WERI-Rb-1 (cell line): ENCODE results near the gene ATOH7.
A peak's percentile ranks its signal among the peaks of the same experiment; 100 is the strongest.

ENCODE experiments used
- DNase-seq: peaks from one replicate; pipeline ENCODE4 v3.0.0-alpha.2; 2020
- H3K27ac ChIP-seq: fragments of 250-450 bp; sonication (Bioruptor Pico); 2 replicates; pipeline ENCODE4 v1.5.1; 2020; ENCODE audit warnings: mild to moderate bottlenecking, moderate library complexity
- H3K27me3 ChIP-seq: fragments of 250-450 bp; sonication (Bioruptor Pico); 2 replicates; pipeline ENCODE4 v1.5.1; 2021; ENCODE audit warnings: mild to moderate bottlenecking, low read depth, moderate library complexity; ENCODE audit not compliant: insufficient read depth, severe bottlenecking
- H3K36me3 ChIP-seq: fragments of 250-450 bp; sonication (Bioruptor Pico); 2 replicates; pipeline ENCODE4 v1.5.1; 2020; ENCODE audit warnings: mild to moderate bottlenecking, moderate library complexity
- H3K4me3 ChIP-seq: 2 replicates; pipeline ENCODE4 v1.5.1; 2011; ENCODE audit warnings: low read depth, mild to moderate bottlenecking, control low read depth, low read length
- H3K9me3 ChIP-seq: fragments of 250-450 bp; sonication (Bioruptor Pico); 2 replicates; pipeline ENCODE4 v1.5.1; 2021; ENCODE audit warnings: mild to moderate bottlenecking, moderate library complexity; ENCODE audit not compliant: severe bottlenecking
- TF ChIP-seq, protein P1 (sequence below): IDR thresholded peaks from 2 replicates; pipeline ENCODE4 v1.5.1; 2011; ENCODE audit warnings: low read depth, mild to moderate bottlenecking, control low read depth, inconsistent platforms, low read length

Gene ATOH7

DNA sequence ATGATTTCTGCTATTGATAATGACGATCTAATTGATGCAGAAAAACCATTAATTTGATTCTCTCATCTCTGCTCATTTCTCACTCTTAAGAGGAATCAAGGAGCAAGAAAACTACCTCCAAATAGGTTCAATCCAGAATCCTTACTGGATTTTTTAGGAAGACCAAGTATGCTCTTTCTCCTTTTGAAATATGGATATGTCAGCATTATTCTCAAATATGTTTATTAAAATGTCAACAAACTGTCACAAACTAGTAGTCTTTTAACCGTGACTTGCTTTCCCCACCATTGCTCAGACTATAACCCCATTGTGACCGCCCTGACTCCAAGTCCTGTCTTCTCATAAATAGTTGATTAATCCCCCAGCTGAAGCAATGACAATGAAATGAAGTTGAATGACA is 1.1 kb upstream of the ATOH7 start:
- DNase-seq = no peak
- H3K9me3 ChIP-seq = no peaks in the 10 kb centered on the region
- TF ChIP-seq, protein P1, sequence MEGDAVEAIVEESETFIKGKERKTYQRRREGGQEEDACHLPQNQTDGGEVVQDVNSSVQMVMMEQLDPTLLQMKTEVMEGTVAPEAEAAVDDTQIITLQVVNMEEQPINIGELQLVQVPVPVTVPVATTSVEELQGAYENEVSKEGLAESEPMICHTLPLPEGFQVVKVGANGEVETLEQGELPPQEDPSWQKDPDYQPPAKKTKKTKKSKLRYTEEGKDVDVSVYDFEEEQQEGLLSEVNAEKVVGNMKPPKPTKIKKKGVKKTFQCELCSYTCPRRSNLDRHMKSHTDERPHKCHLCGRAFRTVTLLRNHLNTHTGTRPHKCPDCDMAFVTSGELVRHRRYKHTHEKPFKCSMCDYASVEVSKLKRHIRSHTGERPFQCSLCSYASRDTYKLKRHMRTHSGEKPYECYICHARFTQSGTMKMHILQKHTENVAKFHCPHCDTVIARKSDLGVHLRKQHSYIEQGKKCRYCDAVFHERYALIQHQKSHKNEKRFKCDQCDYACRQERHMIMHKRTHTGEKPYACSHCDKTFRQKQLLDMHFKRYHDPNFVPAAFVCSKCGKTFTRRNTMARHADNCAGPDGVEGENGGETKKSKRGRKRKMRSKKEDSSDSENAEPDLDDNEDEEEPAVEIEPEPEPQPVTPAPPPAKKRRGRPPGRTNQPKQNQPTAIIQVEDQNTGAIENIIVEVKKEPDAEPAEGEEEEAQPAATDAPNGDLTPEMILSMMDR = no peak
- H3K27me3 ChIP-seq = no peaks in the 10 kb centered on the region
- H3K4me3 ChIP-seq = no peak overlapping the region
- H3K27ac ChIP-seq = peak overlapping the region; percentile 98; the same call in 1 of the 2 replicates
- H3K36me3 ChIP-seq = peaks cover 11% of the 10 kb centered on the region

DNA sequence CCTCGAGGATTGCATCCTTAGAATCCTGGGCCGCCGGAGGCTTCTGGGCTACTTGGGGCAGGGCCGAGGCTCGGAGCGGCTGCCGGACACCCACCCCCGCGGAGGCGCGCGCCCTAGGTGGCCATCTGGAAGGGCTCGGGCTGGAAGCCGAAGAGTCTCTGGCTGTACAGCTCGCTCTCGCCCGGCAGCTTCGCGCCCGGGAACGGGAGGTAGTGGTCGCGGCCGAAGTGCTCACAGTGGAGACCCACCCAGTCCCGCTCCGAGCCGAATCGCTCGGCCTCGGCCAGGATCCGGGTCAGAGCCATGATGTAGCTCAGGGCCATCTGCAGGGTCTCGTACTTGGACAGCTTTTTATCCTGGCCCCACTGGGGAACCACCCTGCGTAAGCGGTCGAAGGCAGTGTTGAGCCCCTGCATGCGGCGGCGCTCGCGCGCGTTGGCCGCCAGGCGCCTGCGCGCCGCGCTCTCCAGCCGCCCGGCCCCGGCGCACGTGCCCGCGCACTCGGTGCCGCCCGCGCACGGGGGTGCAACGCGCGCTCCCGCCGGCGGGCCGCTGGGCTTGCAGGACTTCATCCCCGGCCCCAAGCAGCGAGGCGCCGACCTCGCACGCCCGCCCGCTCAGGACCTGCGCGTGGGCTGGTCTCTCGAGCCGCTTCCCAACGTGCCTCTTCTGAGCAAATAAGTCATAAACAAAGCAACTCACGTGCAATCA is 652 bp downstream of the ATOH7 start:
- Histone ChIP-seq H3K9me3 (no peaks in the 10 kb centered on the region), H3K36me3 (peaks cover 11% of the 10 kb centered on the region), H3K4me3 (peak overlapping the region; percentile 72), H3K27ac (peak overlapping the region; percentile 98), H3K27me3 (no peaks in the 10 kb centered on the region)
- peak; percentile 87 for DNase-seq
- TF ChIP-seq, protein P1 = peak; percentile 46; the same call in 1 of the 2 replicates

DNA sequence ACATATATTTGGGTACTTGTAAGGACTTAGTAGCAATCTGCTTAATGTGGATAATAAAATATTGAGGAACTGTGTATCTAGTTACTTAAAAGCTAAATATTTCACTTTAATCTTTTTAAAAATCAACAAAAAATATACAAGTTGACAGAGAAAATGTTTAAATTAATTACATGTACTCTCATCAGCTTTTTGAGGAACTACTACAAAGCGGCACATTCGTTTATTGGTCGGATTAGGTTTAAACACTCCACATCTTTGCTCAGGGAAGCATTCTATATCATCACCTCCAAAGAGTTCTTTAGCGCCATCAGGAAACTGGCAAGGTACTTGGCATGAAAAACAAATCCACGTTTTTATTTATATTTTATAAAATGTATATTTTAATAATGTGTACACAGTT is 1.6 kb downstream of the ATOH7 start:
- no peak for DNase-seq
- Histone ChIP-seq H3K9me3 (no peaks in the 10 kb centered on the region), H3K36me3 (peaks cover 11% of the 10 kb centered on the region), H3K27me3 (no peaks in the 10 kb centered on the region), H3K27ac (peak overlapping the region; percentile 98), H3K4me3 (peak overlapping the region; percentile 72)
- TF ChIP-seq, protein P1 = no peak

DNA sequence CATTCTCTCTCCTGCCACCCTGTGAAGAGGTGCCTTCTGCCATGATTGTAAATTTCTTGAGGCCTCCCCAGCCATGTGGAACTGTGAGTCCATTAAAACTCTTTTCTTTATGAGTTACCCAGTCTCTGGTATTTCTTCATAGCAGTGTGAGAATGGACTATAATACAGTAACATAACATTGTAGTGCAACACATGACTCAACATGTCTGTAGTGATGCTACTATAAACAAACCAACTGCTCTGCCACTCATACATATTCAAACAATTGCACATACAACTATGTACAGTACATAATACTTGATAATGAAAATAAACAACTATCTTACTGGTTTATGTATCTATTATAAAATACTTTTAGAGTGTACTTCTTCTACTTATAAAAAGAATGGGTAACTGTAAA is 7.1 kb downstream of the ATOH7 start:
- 0 out of 2 replicates have a peak, but pooled peaks cover 1% of the 10 kb centered on the region for H3K36me3 ChIP-seq
- no peak overlapping the region for H3K4me3 ChIP-seq
- TF ChIP-seq, protein P1 = no peak
- no peaks in the 10 kb centered on the region for H3K27me3 ChIP-seq
- H3K9me3 ChIP-seq = no peaks in the 10 kb centered on the region
- H3K27ac ChIP-seq = no peak overlapping the region
- no peak for DNase-seq

DNA sequence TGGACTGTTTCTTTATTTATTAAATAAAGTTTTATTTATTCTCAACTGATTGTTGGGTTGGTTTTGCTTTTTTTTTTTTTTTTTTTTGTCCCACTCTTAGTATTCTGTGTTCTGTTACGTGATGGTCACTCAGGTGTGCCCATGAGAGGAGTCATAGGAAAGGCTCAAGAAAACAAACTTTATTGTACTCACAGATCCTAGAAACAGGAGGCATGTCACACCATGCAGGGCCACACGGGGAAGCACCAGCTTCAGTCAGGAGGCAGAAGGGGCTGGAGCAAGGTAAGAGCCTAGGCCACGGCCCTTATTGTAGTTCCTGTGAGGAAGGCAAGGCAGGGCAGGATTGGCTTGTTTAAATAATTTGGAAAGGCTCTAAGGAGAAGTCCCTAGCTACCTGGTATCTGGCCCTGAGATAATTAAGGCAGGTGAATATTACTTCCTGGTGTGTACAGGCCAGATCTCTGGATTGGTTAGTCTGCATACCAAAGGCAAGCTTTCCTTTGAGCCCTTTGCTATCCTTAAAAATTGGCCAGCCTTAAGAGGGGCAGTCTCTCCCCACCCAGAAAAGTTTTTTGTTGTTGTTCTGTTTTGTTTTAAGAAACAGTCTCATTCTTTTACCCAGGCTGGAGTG is 8.3 kb downstream of the ATOH7 start:
- H3K27me3 ChIP-seq = no peaks in the 10 kb centered on the region
- peak; percentile 55 for DNase-seq
- no peaks in the 10 kb centered on the region for H3K9me3 ChIP-seq
- H3K36me3 ChIP-seq = no peaks in the 10 kb centered on the region
- H3K27ac ChIP-seq = no peak overlapping the region
- TF ChIP-seq, protein P1 = peak; percentile 56
- H3K4me3 ChIP-seq = no peak overlapping the region
